HG03039 (cell line): Measurements from ENCODE around the gene TMCC1.
"Not testable (repeated sequence)": the region's sequence is repeated elsewhere in the genome, so short reads cannot be mapped to it uniquely, and the experiment has no call there.

Experiments used
- ATAC-seq: cut with Tn5 transposase; IDR thresholded peaks from one replicate; pipeline ENCODE4 v1.9.1; 2021; ENCODE audit warnings: mild to moderate bottlenecking, moderate library complexity; ENCODE audit not compliant: unreplicated experiment

Gene TMCC1

GRCh38 chr3:129735638-129736037 is 157.9 kb downstream of the TMCC1 start:
- ATAC-seq = no peak

GRCh38 chr3:129734449-129734848 is 159.1 kb downstream of the TMCC1 start:
- no peak for ATAC-seq

- ATAC-seq = no peak
These were observed 161.2 kb downstream of the TMCC1 start for GRCh38 chr3:129732200-129732876.

- ATAC-seq = no peak
These were observed 165.8 kb downstream of the TMCC1 start for GRCh38 chr3:129727707-129728106.

GRCh38 chr3:129723558-129724324 is 169.8 kb downstream of the TMCC1 start:
- no peak for ATAC-seq

- no peak for ATAC-seq
These were observed 171.0 kb downstream of the TMCC1 start for GRCh38 chr3:129722527-129722926.

GRCh38 chr3:129718201-129718600 is 175.3 kb downstream of the TMCC1 start:
- ATAC-seq = no peak

- ATAC-seq = no peak
These were observed 177.7 kb downstream of the TMCC1 start for GRCh38 chr3:129715854-129716253.

DNA sequence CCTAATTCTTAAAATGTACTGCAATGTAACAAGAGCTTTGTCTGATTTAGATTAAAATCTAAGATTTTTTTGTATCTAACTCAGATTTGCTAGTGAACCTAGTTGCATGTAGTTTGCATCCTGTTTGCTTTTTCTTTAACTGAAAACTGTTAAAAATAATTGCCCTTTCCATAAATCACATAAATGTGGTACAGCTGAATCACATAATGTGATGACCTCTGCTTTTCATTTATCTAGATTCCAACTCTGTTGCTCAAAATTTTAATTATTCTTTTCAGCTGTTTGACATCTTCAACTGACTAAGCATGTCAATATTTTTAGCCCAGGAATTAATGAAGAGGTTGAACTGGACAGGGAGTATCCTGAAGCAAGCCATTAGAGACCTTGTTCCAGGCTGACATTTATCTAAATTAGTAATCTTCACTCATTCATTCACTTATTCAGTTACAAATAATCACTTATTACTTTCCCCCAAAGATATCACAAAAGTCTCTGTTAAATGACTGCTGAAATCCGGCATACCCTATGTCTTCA is 185.1 kb downstream of the TMCC1 start:
- no peak for ATAC-seq

DNA sequence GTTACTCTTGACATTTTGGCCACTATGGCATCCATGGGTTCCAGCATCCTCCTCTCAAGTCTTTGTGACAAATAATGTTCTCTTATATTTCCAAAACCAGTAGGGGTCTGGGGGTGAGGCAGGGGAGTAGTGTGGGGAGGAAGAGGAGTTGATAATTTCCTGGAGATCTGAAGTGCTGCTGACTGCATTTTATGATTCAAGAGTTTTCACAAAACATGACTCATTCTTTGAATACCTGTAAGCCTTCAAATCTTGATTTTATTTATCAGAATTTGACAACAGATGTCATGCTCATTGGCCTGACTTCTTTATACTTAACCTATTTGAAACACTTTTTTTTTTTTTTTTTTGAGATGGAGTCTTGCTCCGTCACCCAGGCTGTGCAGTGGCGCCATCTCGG is 188.2 kb downstream of the TMCC1 start:
- no peak for ATAC-seq

DNA sequence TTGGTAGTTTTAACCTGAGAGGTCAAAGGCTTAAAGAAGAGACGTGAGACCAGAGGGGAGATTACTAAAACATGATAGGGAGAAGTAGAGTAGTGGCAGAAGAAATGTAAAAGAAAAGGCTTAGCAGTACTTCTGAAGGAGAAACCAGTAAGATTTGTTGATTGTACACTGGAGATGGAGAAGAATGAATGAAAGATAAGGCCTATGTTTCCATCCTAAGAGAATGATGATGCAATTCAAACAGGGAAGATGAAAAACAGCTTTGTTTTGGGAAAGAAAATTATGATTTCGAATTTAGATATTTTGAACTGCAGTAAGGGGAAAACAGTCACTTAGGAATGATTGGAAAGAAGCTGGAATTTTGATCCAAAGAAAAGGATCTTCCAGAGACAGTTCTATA is 189.6 kb downstream of the TMCC1 start:
- ATAC-seq = no peak

DNA sequence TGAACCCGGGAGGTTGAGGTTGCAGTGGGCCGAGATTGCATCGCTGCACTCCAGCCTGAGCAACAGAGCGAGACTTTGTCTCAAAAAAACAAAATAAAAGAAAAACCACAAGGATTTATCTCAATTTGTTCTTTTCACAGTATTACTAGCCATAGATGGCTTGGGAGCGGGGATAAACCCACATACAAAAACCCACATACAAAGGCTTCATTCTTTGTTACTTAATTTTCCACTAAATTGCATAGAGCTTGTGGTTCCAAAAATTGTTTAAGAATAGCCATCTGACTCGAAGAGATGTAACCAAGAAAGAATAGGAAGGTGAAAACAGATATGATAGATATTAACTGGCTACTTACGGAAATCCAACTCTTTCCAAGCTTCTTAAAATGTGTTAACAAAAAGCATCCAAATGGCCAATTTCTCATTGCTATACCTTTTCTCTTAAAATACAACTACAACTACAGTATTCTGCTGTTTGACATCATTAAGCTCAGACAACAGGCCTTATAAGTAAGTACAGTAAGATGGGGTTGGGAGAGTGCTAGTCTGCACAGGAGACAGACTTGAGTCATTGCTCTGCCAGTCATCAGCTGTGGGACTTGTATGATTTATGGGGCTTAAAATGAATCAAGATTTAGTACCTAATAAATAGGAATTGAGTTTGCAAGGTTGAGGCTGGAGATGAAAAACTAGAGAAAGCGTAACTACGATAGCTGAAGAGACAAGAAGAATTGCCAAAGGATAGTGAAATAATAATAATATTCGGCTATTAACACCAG is 190.4 kb downstream of the TMCC1 start:
- ATAC-seq = no peak

- ATAC-seq = no peak
These were observed 192.3 kb downstream of the TMCC1 start for GRCh38 chr3:129701161-129701560.

DNA sequence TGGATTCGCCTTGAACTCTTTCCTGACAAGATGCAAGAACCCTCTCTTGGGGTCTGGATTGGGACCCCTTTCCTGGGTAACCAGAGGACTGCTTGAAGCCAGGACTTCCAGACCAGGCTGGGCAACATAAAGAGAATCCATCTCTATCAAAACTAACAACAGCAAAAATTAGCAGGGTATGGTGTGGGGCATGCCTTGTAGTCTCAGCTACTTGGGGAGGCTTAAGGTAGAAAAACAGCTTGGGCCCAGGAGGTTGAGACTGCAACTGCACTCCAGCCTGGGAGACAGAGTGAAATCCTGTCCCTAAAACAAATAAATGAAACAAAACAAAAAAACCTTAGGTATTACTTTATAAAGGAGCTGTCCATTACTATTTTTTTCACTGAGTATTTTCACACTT is 193.9 kb downstream of the TMCC1 start:
- no peak for ATAC-seq

DNA sequence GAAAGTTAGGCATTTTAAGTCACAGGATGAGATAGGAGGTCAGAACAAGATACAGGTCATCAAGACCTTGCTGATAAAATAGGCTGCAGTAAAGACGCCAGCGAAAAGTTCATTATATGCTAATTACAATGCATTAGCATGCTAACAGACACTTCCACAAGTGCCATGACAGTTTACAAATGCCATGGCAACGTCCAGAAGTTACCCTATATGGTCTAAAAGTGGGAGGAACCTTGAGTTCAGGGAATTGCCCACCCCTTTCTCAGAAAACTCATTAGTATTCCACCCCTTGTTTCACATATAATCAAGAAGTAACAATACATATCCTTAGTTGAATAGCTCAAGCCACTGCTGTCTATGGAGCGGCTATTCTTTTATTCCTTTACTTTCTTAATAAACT is 194.3 kb downstream of the TMCC1 start:
- no peak for ATAC-seq

GRCh38 chr3:129697229-129697969 is 196.1 kb downstream of the TMCC1 start:
- ATAC-seq = no peak

GRCh38 chr3:129696430-129696829 is 197.1 kb downstream of the TMCC1 start:
- ATAC-seq = not testable (repeated sequence)

DNA sequence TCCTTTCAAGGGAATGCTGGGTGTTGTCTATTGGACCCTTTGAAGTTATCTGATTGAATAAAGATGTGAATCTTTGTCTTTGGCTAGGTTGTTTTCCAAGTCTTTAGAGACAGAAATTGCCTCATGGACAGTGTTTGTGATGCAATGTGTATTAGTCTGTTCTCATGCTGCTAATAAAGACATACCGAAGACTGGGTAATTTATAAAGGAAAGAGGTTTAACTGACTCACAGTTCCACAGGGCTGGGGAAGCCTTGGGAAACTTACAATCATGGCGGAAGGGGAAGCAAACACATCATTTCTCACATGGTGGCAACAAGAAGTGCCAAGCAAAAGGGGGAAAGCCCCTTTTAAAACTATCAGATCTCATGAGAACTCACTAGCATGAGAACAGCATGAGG is 198.3 kb downstream of the TMCC1 start:
- no peak for ATAC-seq

GRCh38 chr3:129694228-129694627 is 199.3 kb downstream of the TMCC1 start:
- no peak for ATAC-seq

DNA sequence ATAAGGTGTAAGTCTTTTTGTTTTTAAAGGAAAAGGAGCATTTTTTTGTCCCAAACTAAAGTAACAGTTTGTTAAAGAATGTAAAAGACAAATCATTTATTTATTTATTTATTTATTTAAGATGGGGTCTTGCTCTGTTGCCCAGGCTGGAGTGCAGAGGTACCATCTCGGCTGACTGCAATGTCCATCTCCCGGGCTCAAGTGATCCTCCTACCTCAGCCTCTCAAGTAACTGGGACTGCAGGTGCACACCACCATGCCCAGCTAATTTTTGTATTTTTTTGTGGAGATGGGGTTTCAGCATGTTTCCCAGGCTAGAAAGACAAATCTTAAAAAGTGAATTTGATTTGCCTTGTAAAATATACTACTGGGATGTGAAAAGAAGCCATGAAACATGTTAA is 200.8 kb downstream of the TMCC1 start:
- ATAC-seq = no peak

DNA sequence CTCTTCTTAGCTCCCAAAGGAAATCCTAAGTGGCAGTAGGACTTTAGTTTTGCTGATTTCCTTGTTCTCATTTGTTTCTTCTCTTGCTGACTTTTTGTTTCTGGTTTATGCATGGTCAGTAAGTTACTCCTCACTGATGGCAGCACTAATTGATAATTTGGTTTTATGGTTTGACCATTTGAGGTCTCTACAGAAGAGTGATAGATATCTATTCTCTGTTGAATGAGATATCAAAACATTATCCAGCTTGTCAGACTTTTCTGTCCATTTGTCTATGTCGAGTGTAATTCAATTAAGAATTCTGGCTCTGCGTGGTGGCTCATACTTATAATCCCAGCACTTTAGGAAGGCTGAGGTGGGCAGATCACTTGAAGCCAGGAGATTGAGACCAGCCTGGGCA is 202.5 kb downstream of the TMCC1 start:
- no peak for ATAC-seq
